Lower leg skin (tissue), 3 donors: ENCODE measurements around the gene SLC4A5.

Experiments used
- POLR2A ChIP-seq, 2 donors: fragments of 450-650 bp; IDR thresholded peaks; one replicate each; pipeline ENCODE4 v1.6.1; 2016 to 2017; ENCODE audit warnings: antibody characterized with exemption in 2 of 2, mild to moderate bottlenecking in 1 of 2, moderate library complexity in 1 of 2
- TF ChIP-seq, protein P1 (sequence below), 3 donors: fragments of 450-650 bp; IDR thresholded peaks; one replicate each; pipeline ENCODE4 v1.5.1; 2016; ENCODE audit warnings: antibody characterized with exemption in 3 of 3, mild to moderate bottlenecking in 3 of 3, moderate library complexity in 2 of 3

GRCh38 chr2:74197049-74197448, 146.2 kb downstream of the SLC4A5 start:
- TF ChIP-seq, protein P1, sequence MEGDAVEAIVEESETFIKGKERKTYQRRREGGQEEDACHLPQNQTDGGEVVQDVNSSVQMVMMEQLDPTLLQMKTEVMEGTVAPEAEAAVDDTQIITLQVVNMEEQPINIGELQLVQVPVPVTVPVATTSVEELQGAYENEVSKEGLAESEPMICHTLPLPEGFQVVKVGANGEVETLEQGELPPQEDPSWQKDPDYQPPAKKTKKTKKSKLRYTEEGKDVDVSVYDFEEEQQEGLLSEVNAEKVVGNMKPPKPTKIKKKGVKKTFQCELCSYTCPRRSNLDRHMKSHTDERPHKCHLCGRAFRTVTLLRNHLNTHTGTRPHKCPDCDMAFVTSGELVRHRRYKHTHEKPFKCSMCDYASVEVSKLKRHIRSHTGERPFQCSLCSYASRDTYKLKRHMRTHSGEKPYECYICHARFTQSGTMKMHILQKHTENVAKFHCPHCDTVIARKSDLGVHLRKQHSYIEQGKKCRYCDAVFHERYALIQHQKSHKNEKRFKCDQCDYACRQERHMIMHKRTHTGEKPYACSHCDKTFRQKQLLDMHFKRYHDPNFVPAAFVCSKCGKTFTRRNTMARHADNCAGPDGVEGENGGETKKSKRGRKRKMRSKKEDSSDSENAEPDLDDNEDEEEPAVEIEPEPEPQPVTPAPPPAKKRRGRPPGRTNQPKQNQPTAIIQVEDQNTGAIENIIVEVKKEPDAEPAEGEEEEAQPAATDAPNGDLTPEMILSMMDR (IDR thresholded peaks at IDR 0.05) = no peak
- TF ChIP-seq POLR2A (IDR thresholded peaks at IDR 0.05) = no peak
